NCI-H2227 (cell line): Measurements from ENCODE around the gene PPM1L.

Experiments
- DNase-seq: peaks from one replicate; lab custom pipeline; 2025; ENCODE audit not compliant: unreplicated experiment; lab: John Stamatoyannopoulos, UW

The PPM1L gene

DNA sequence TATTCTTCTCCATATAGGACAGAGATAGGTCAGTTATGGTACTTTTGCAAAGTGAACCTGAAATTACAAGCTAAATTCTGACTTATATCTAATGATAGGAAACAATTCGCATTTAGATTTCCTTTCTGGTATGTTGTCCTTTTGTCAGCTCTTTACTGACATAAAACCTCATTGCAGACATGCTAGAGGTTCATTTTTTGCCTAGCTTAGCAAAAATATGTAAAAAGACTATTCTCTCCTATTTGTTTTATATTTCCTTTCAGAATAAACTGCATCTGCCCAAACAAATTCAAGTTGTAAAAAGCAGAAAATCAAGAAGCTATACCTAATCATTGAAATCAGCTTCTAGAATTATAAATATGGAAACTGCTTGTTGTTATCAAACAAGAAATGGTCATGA lies 168.7 kb downstream of the PPM1L start:
- DNase-seq: no peak

DNA sequence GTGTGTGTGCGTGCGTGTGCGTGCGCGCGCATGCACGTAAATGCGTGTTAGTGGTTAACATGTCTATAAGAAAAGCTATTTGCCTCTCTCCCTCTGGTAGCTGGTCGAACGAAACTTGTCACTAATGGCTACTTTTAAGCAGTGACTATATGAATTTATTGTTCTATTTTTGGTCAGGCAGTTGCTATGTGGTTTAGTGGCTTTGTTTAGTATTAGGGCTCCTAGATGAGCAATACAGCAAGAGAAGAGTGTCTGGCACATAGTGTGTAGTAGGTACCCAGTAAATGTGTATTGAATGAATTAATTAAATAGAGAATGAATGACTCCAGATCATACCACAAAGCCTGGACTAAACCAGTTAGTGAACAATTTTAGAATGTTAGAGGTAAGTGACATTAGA lies 171.6 kb downstream of the PPM1L start:
- no peak for DNase-seq

DNA sequence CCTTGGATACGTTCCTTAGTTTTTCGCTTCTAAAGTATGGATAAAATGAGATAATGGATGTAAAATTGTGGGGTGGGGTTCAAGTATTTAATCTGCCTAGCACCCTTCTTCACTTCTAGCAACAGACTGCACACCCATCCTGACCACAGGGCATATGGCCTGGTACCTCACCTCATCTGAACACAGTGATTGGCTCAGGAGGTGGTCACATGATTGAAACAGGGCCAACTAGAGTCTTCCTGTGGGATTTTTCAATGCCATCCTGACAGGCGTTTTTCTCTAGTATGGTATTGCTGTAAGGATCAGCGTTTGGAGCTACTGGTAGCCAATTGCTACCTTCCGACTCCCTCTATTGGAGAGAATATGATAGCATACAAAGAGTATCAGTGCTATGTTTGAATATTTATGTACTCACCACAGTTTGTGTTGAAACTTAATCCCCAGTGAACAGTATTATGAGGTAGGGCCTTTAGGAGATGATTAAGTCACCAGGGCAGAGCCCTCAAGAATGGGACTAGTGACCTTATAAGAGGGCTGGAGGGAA lies 172.2 kb downstream of the PPM1L start:
- no peak for DNase-seq

DNA sequence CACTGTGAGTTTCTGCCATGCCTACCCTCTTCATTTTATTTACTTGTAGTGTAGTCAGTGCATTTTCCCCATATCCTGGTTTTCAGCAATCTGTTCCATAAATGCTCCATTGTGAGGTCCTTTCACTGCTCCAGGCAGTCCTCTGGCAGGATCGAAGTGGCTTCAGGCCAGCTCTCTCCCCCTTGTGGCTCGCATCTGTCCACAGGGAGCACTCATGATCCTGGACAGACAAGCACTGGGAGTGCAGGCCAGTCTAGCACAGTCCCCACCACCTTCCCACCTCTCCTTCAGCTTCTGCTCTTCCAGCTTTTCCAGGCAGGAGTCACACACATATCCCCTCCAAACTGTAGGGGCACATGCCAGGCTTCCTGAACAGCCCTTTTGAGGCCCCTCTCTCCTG lies 173.6 kb downstream of the PPM1L start:
- no peak for DNase-seq

DNA sequence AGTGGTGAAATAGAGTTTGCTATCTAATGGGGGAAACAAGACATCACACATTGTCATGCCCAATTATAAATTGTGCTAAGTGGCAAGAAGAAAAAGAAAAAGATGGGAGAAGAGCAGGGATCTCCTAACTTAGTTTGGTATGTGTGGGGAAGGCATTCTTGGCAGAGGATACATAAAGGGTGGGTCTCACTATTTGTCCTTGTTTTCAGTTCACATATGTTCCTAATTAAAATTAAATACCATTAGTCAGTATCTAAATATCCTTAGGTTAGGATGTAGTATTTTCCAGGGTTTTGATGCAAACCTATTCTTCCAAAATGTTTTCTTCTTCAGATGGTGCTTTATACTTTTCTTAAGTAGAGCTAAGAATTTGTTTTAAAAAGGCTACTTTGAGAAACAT lies 175.4 kb downstream of the PPM1L start:
- DNase-seq: no peak

DNA sequence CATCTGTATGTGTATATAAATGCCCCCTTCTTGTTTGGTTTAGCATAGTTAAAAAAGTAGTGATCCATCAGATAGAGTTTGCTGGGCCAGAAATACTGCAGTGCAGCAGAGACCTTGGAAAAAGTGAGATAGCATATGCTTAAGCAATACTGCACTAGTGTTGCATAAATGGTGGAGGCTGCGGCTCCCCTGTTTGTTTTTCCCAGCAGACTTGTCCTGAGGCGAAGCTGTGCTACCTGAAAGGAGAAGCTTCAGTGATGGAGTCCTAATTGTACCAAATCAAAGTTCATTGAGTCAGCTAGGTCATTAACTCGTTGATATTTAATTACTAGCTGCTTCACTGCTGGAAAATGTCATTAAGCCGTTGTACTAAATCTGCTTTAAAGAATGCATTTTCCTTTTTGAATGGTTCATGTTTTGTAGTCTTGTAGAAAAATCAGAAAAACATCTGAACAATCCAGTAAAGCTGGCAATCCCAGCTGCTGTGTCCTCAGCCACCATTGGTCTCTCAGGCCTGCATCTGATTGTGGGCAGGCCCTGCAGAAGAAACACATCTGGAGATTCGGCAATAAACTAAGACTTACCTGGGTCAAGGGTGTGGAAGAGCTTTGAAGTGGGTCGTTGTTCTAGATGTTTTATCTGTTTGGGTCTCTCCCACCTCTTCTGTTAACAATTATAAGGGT lies 179.5 kb downstream of the PPM1L start:
- no peak for DNase-seq

DNA sequence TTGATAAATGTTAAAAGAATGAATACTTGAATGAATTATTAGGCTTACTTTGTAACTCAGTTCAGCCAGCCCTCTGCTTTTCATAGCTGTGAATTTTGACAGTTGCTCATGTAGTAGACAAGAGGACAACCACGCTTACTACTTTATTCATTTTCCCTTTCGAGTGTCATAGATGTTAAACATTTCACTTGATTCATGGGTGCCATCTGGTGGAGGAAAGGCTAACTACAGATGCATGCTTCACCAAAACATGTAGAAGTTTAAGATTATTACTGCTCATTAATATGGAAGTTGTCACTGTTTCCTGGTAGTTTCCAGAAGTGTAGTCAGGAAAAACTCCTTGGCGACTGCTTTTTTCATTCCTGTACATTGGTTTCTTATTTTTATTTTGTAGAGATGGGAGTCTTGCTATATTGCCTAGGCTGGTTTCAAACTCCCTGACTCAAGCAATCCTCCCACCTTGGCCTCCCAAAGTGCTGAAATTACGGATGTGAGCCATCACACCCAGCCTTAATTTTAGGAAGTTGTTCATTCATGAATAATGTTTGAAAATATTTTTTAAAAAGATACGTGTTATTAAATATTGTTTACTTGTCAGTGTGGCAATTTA lies 186.0 kb downstream of the PPM1L start:
- no peak for DNase-seq

DNA sequence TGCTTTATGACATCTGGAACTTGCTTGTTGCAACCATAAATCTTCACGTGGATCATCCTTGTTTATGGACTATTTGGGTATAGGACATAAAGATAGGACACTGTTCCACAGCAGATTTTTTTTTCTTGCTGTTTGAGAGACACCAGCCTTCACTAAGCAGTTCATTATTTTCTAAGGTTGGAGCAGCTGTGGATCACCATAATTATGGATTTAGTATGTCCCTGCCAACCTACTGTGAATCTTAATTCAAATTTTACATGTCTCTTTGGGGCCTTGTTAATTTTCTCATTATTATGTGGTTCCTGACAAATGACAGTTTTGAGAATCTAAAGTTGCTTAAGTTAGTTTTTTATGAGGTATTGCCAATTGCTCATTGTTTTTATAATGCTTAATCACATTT lies 188.0 kb downstream of the PPM1L start:
- no peak for DNase-seq

DNA sequence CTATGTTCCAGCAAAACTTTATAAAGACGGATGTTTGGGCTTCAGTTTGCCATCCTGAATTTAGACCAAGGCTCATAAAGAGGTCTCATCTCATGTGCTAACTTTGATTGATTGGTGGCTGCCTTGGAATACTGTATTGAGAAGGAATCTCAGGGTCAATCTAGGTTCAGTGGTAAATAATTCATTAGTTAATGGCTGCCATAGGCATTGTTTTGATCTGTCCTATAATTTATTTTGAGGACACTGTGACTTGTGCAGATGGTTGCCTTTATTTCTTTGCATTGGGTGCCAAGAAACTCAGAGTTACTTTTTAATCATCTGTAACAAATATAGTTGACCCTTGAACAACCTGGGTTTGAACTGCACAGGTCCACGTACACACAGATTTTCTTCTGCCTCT lies 189.3 kb downstream of the PPM1L start:
- DNase-seq: no peak

DNA sequence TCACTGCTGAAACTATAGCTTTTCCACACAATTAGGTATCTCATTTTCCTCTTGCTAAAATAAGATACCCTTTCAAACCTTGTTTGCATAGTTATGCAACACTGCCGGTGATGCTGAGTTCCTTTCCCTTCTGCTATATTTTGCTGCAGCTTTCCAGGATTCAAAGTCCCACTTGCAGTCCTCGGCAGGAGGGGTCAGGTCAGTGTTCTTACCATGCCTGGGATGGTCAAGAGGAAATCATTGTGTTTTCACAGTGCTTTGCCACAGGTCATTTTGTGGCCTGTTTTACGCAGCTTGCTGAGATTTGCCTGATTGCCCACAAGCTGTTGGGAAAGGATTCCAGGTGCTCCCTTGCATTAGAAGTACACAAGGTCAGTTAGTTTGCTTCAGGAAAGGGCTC lies 192.2 kb downstream of the PPM1L start:
- no peak for DNase-seq

DNA sequence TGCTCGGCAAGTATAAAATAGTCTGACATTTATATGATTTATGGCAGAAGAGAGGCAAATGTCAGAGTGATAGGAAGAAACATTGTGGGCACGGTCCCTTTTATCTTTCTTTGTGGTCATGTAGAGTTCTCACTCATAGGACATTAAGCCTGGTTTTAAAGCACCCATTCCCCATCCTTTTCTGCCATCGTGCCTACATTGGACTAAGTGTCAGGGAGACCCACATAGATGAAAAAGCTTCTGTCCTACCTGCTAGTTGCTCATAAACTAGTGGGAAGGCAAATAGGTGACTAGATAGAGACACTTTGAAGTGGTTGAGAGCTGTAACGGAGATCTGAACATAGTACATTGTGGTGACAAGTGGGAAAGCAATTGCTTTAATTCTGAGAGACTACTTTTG lies 193.4 kb downstream of the PPM1L start:
- DNase-seq: no peak

DNA sequence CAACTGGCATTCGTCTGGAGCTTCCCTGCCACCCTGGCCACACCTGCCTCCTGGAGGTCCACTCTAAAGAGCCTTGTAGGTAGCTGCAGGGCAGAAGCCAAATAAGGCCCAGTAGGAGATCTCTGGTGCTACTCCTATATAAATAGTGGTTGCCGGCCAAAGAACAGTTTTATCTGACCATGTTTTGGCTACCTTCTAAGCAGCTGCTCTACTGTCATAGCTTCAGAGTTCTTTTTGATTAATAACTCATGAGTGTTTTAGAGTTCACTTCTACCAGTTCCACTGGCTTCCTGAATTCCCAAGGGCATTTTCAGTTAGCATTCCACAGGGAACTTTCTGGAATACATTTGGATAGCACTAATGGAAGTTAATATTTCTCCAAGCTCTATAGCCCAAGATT lies 194.5 kb downstream of the PPM1L start:
- no peak for DNase-seq

DNA sequence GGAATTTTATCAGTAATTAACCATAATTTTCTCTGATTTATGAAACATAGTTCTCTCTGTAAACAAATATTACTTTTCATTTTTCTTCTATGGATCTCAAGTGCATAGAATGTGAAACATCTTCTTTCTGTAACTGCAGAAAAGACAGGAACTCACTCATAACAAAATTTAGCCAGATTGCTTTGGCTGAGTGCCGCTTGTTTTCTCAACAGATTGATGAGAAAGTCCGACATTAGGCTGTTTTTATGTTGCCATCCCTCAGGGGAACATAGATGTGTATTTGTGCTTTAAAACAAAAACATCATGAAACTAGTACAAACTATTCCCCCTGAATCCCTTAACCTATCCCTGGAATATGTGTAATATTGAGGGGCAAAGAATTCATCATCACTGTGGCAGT lies 194.9 kb downstream of the PPM1L start:
- DNase-seq: no peak

DNA sequence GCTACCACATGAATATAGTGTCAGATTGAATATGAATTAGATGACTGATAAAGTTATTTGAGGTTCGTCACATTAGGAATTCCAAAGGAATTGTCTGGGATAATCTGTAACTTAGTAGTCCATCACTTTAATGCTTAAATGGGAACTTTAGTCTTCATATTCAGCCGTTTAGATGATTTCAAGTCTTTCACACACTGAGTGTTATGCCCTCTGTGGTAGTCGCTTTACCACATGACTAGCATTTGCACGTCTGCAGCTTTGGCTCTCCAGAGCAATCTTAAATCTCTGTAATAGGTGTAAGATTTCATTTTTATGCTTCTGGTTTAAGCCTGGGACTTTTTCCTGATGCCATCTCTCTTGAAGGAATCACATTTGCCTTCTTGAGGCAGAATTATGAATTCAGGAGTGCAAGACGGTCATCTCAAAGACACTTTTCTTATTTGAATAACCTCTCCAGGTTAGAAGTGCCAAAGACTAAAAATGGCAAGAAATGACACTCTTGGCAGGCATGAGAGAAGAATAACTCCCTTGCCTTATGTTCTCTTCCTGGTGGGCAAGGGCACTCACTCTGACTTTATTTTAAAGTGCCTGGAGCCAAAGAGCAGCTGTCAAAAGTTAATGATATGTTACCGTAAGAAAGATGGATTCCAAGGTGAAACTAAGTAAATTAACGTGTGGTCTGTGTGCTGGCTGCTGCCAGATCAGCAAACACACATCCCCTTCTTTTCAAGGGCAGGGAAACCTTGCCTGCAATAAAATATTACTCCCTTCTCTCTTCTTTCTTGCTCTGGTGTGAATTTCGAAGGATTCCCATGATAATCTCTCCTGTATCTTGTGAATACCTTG lies 195.8 kb downstream of the PPM1L start:
- DNase-seq: peak; percentile 64

DNA sequence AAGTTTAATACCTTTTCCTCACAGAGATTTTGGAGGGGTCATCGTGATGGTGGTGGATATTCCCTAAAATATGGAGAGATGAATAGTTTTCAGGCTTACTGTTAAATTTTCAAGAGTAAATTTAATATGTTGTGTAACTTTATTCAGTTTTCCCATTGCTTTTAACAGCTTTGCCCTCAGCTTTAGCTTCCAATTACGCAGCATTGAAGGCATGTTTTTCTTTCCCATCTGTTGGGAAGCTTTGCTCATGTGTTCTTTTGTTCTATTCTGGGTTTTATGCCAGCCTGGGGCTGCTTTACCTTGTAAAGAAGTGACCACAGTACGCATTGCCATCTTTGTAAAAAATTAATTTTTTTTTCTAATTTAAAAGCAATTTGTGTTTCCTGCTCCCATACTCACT lies 197.7 kb downstream of the PPM1L start:
- no peak for DNase-seq

DNA sequence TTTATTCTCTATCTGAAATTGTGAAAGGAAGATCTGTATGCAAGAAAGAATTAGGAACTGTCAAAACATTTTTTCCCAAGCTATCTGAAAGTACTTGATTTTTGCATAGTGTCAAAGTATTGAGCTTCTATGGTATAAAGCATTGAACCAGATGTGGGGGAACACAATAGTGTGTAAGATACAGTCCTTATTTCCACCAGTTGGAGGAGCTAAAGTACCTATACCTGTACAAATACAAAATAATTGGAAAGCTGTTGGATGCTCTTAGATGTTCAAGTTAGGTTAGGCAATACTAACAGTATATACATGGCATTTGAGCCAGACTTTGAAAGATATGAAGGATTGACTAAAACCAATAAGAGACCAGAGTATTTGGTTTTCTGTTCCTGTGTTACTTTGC lies 200.8 kb downstream of the PPM1L start:
- no peak for DNase-seq

DNA sequence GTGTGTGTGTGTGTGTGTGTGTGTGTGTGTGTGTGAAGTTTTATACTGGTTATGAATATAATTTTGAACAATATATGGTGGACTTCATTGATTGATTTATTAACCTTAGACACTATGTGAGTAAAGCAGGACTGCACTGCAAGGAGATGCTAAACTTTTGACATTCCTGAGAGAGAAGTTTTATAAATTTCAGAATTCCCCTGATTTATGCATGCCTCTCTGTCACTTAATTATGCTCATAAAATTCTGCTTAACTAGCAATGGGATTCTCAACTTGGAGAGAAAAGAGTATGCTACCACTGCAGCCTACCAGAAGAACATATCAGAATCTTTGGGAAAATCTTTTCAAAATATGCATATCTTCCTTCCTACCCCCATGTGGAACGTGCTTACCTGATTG lies 204.5 kb downstream of the PPM1L start:
- DNase-seq: no peak

DNA sequence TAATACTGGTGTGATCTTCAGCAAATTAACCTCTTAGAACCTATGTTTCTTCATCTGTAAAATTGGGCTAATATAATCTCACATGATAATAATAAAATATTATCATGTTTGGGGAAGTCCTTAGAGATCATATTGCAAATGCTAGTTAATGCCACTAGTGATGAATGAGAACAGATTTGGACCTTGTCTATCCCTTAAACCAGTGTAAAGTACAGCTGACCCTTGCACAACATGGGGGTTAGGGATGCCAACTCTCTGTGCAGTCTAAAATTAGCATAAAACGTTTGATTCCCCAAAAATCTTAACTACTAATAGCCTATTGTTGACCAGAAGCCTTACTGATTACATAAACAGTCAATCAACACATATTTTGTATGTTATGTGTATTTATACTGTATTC lies 207.9 kb downstream of the PPM1L start:
- DNase-seq: no peak

DNA sequence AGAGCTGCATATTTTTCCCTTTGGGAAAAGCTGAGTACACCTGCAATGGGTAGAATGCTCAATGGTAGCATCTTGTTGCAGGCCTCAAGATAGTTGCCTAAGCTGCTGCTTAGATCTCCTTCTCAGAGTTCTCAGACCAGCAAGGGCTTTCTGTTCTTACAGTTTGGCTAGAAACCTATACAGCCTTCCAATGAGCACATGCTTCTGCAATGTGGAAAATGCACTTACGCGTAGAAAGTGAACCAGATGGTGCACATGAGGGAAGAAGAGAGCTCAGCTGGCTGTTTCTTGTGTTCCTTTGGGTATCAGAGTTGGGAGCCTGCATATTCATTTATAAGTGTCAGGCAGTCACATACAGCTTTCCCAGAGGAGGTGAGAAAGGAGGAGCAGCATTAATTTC lies 212.7 kb downstream of the PPM1L start:
- DNase-seq: peak; percentile 34

DNA sequence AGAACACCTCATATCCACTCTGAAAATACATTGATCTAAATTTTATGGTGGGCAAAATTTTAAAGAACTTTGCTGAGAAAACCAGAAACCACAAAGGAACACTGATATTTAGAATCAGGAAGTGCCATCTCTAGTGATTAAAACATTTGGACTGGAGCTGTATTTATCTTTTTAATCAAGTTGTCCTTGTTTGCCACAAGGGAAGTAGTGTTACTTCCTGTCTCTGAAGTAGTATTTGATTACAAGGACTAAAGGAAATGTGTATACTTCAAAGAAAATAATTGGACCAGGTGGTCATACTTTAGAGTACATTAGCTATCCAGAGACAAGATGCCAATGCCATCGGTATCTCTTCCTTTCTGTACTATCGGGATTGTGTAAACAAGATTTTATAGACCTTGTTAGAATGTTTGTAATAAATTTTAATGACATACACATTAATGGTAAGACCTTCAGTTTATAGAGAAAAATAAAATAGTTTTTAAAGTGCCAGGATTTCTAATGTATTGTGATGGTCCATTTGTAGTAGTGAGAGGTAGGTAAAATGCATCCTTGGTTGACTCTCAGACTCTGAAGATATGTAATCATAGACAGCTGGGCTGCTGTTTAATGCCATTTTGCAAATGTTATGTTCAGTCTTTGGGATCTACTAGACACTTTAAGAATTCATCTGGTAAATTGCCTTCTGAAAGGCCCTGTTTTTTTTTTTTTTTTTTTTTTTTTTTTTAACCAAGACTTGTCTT lies 217.2 kb downstream of the PPM1L start:
- no peak for DNase-seq

DNA sequence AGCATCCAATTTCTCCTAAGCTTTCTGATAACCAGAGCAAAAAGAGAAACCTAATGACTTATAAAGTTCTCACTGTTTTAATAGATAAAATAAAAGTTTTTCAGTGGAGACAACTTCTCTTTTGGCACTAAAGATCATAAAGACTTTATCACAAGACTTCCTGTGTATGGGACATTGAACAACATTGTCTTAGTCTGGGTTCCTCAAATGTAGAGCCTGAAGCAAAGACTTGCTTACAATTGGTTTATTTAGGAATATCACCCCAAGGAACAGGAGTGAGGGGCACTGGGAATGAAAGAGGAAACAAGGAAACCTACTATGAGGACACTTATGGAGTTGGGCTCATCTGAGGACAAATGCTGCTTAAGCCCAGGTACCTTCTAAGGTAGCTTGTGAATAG lies 221.7 kb downstream of the PPM1L start:
- no peak for DNase-seq
